PC-3 (cell line): ENCODE results near the gene IRAK4. TPM values are rescaled to one million over a fixed set of nuclear protein-coding genes. Genes with fewer than 3 reads are reported as not detected.

ENCODE experiments used
- ATAC-seq: fragments of 200-7000 bp; cut with Tn5 transposase; 2 replicates; pipeline ENCODE4 v1.9.1; 2020; ENCODE audit warnings: mild to moderate bottlenecking, moderate library complexity
- BruUV-seq: library from RNA; stranded (reverse); fragments of 400-500 nt; replicated peaks from 2 replicates; lab custom pipeline; 2021; lab: Mats Ljungman, UMichigan
- CTCF ChIA-PET: fragments of 300-600 bp; sonication (Branson Sonifier 250); formaldehyde crosslinking; loops from one replicate; lab custom pipeline; 2022; ENCODE audit warnings: antibody characterized with exemption; lab: Charles Lee
- POLR2A ChIA-PET: fragments of 300-600 bp; sonication (Branson Sonifier 250); formaldehyde crosslinking; loops from one replicate; lab custom pipeline; 2022; ENCODE audit warnings: antibody characterized with exemption; ENCODE audit not compliant: unreplicated experiment; lab: Charles Lee
- DNase-seq: peaks from one replicate; pipeline ENCODE4 v3.0.0-alpha.2; 2015
- H2AFZ ChIP-seq: fragments of 300-600 bp; sonication (generic); 2 replicates; pipeline ENCODE4 v1.6.0; 2016; ENCODE audit warnings: antibody characterized with exemption, low read length
- H3F3A ChIP-seq: fragments of 300-600 bp; sonication (generic); one replicate; pipeline ENCODE4 v1.6.0; 2017; ENCODE audit warnings: antibody characterized with exemption, low read length, control low read depth, mild to moderate bottlenecking; ENCODE audit not compliant: unreplicated experiment
- H3K27ac ChIP-seq: fragments of 300-600 bp; sonication (generic); 2 replicates; pipeline ENCODE4 v1.5.1; 2016; ENCODE audit warnings: mild to moderate bottlenecking, low read length
- H3K27me3 ChIP-seq: fragments of 300-600 bp; sonication (generic); 2 replicates; pipeline ENCODE4 v1.6.1; 2016; ENCODE audit warnings: low read length, mixed read lengths
- H3K36me3 ChIP-seq: fragments of 300-600 bp; sonication (generic); 2 replicates; pipeline ENCODE4 v1.6.1; 2016; ENCODE audit warnings: low read depth, mixed run types, low read length, mixed read lengths
- H3K4me1 ChIP-seq: fragments of 300-600 bp; sonication (generic); 2 replicates; pipeline ENCODE4 v1.5.1; 2016; ENCODE audit warnings: low read length; ENCODE audit not compliant: insufficient read depth
- H3K4me2 ChIP-seq: fragments of 300-600 bp; sonication (generic); 2 replicates; pipeline ENCODE4 v1.6.0; 2016; ENCODE audit warnings: low read length
- H3K4me3 ChIP-seq: fragments of 300-600 bp; sonication (generic); 2 replicates; pipeline ENCODE4 v1.5.1; 2016; ENCODE audit warnings: mild to moderate bottlenecking, low read length, mixed read lengths
- H3K79me2 ChIP-seq: fragments of 300-600 bp; sonication (generic); 2 replicates; pipeline ENCODE4 v1.6.1; 2017; ENCODE audit warnings: low read length, mixed read lengths
- H3K9ac ChIP-seq: fragments of 300-600 bp; sonication (generic); 2 replicates; pipeline ENCODE4 v1.6.0; 2016; ENCODE audit warnings: mild to moderate bottlenecking, low read length
- H3K9me2 ChIP-seq: fragments of 300-600 bp; sonication (generic); replicated peaks from 2 replicates; pipeline ENCODE4 v1.6.1; 2016; ENCODE audit warnings: mixed run types, low read length, mixed read lengths
- H3K9me3 ChIP-seq: fragments of 300-600 bp; sonication (generic); 2 replicates; pipeline ENCODE4 v1.6.1; 2016; ENCODE audit warnings: low read length, mixed read lengths
- H4K20me1 ChIP-seq: fragments of 300-600 bp; sonication (generic); 2 replicates; pipeline ENCODE4 v1.6.1; 2016; ENCODE audit warnings: low read length, mixed read lengths
- CTCF ChIP-seq: fragments of 300-600 bp; sonication (generic); conservative IDR thresholded peaks from 2 replicates; pipeline ENCODE4 v1.5.1; 2017; ENCODE audit warnings: antibody characterized with exemption, low read depth, mild to moderate bottlenecking, low read length
- EZH2 ChIP-seq: fragments of 300-600 bp; sonication (generic); IDR thresholded peaks from one replicate; pipeline ENCODE4 v1.6.1; 2017; ENCODE audit warnings: antibody characterized with exemption, mild to moderate bottlenecking, low read length; ENCODE audit not compliant: unreplicated experiment
- EZH2phosphoT487 ChIP-seq: fragments of 300-600 bp; sonication (generic); IDR thresholded peaks from 2 replicates; pipeline ENCODE4 v1.6.1; 2018; ENCODE audit warnings: mild to moderate bottlenecking, antibody characterized with exemption, low read length, borderline replicate concordance
- intact Hi-C: fragments of 100-400 bp; cut with micrococcal nuclease; formaldehyde crosslinking; loops from 2 replicates; pipeline ENCODE4 v1.9.0; 2023
- total RNA-seq: library from RNA; depleted of rRNA; stranded (reverse); fragments of >200 nt; gene quantifications from 2 replicates; pipeline ENCODE4 v1.2.3, GENCODE V29; 2014

IRAK4 gene
- total RNA-seq, 1 experiment from 2014 or later = 8.9 TPM

- Histone ChIP-seq H3F3A (no peaks in the 10 kb centered on the region), H3K4me1 (peaks cover 8% of the 10 kb centered on the region; the same call in 1 of the 2 replicates), H3K27me3 (no peaks in the 10 kb centered on the region), H3K79me2 (peaks cover 5% of the 10 kb centered on the region; the same call in 1 of the 2 replicates), H3K9ac (peak overlapping the region; percentile 78), H3K9me2 (no peaks in the 10 kb centered on the region), H3K27ac (0 out of 2 replicates have a peak overlapping the region, but pooled peaks have one; percentile 41), H3K36me3 (no peaks in the 10 kb centered on the region), H4K20me1 (no peaks in the 10 kb centered on the region), H3K4me3 (peak overlapping the region; percentile 83), H3K9me3 (no peaks in the 10 kb centered on the region), H3K4me2 (peak overlapping the region; percentile 85), H2AFZ (peak overlapping the region; percentile 90)
- POLR2A ChIA-PET = no interaction called here
- no TSS peak for BruUV-seq
- DNase-seq (no peak), ATAC-seq (peak; percentile 23)
- intact Hi-C loops = loop anchor here (5.0 kb wide), 2 partner anchors 38 to 47 kb away; no protein-coding TSS in a partner anchor
- TF ChIP-seq CTCF = no peak
- TF ChIP-seq EZH2phosphoT487 = no peak
- TF ChIP-seq EZH2 = no peak
- CTCF ChIA-PET = no interaction called here
Measured at GRCh38 chr12:43835264-43835655, 76.5 kb downstream of the IRAK4 start.

- peak within 1 kb of the TSS; percentile 85 for H3K4me2 ChIP-seq
- intact Hi-C loops = loop anchor here (5.0 kb wide), 2 partner anchors 39 to 46 kb away; no protein-coding TSS in a partner anchor
- H3K27ac ChIP-seq = peak within 1 kb of the TSS; percentile 41
- H3K4me3 ChIP-seq = peak within 1 kb of the TSS; percentile 83
- no peaks in the 10 kb centered on the region for H3K27me3 ChIP-seq
- ChIA-PET POLR2A (interaction anchor here (0.8 kb wide), 1 partner anchor 22 kb away, joined by 3 read pairs; no protein-coding TSS in a partner anchor), CTCF (no interaction called here)
- no peaks in the 10 kb centered on the region for H3F3A ChIP-seq
- peak; percentile 76 for ATAC-seq
- peak within 1 kb of the TSS; percentile 90 for H2AFZ ChIP-seq
- H3K4me1 ChIP-seq = peaks cover 8% of the 10 kb centered on the region; the same call in 1 of the 2 replicates
- H3K9ac ChIP-seq = peak within 1 kb of the TSS; percentile 78
- peak; percentile 52 for DNase-seq
- no peaks in the 10 kb centered on the region for H3K9me3 ChIP-seq
- TF ChIP-seq EZH2phosphoT487 (peak; percentile 64), CTCF (no peak)
- H3K79me2 ChIP-seq = peaks cover 5% of the 10 kb centered on the region; the same call in 1 of the 2 replicates
- no TSS peak for BruUV-seq
- H3K9me2 ChIP-seq = no peaks in the 10 kb centered on the region
- no peaks in the 10 kb centered on the region for H4K20me1 ChIP-seq
- no peaks in the 10 kb centered on the region for H3K36me3 ChIP-seq
Measured at GRCh38 chr12:43835656-43836474, 77.1 kb downstream of the IRAK4 start, which contains the start of gene TMEM117. TMEM117 (plus strand) TSS chr12:43836081.
